Trophoblast cell (in vitro differentiated cells and primary cell): Measurements from ENCODE around the gene CENPU.

ENCODE experiments used
- DNase-seq, 2 donors: peaks; one replicate each; pipeline ENCODE4 v3.0.0-alpha.2; 2016
- H2AFZ ChIP-seq: 2 replicates; pipeline ENCODE4 v1.6.1; 2013; ENCODE audit warnings: low read length, moderate library complexity, mild to moderate bottlenecking; ENCODE audit not compliant: insufficient read depth, poor library complexity
- H2AK5ac ChIP-seq: 2 replicates; pipeline ENCODE4 v1.6.1; 2013; ENCODE audit warnings: mild to moderate bottlenecking, low read length
- H2BK120ac ChIP-seq: 2 replicates; pipeline ENCODE4 v1.6.1; 2013; ENCODE audit warnings: low read length, mild to moderate bottlenecking, moderate library complexity; ENCODE audit not compliant: insufficient read depth, poor library complexity
- H2BK12ac ChIP-seq: 2 replicates; pipeline ENCODE4 v1.6.1; 2013; ENCODE audit warnings: mild to moderate bottlenecking, low read length, moderate library complexity
- H2BK5ac ChIP-seq: 2 replicates; pipeline ENCODE4 v1.6.1; 2013; ENCODE audit warnings: low read length, low read depth, moderate library complexity, mild to moderate bottlenecking; ENCODE audit not compliant: poor library complexity
- H3K14ac ChIP-seq: 2 replicates; pipeline ENCODE4 v1.6.1; 2013; ENCODE audit warnings: mild to moderate bottlenecking, low read length
- H3K18ac ChIP-seq: 2 replicates; pipeline ENCODE4 v1.6.1; 2013; ENCODE audit warnings: mild to moderate bottlenecking, low read length
- H3K23ac ChIP-seq: 2 replicates; pipeline ENCODE4 v1.6.1; 2013; ENCODE audit warnings: low read length
- H3K27ac ChIP-seq: 2 replicates; pipeline ENCODE4 v1.5.1; 2013; ENCODE audit warnings: low read depth, mild to moderate bottlenecking, inconsistent platforms, low read length, moderate library complexity
- H3K27me3 ChIP-seq: 2 replicates; pipeline ENCODE4 v1.6.1; 2013; ENCODE audit warnings: inconsistent platforms, mild to moderate bottlenecking, low read length, moderate library complexity; ENCODE audit not compliant: insufficient read depth
- H3K36me3 ChIP-seq, 2 experiments: 1 replicate in 1 of 2; 2 replicates in 1 of 2; pipeline ENCODE4 v1.6.1; 2013; ENCODE audit warnings: low read length in 2 of 2, mild to moderate bottlenecking in 2 of 2, moderate library complexity in 1 of 2; ENCODE audit not compliant: insufficient read depth in 2 of 2, control insufficient read depth in 1 of 2
- H3K4ac ChIP-seq: 2 replicates; pipeline ENCODE4 v1.6.1; 2013; ENCODE audit warnings: low read depth, mild to moderate bottlenecking, low read length, moderate library complexity
- H3K4me1 ChIP-seq, 2 experiments: 1 replicate in 1 of 2; 2 replicates in 1 of 2; pipeline ENCODE4 v1.6.1; 2013; ENCODE audit warnings: low read length in 2 of 2, mild to moderate bottlenecking in 2 of 2, moderate library complexity in 1 of 2; ENCODE audit not compliant: insufficient read depth in 2 of 2, control insufficient read depth in 1 of 2
- H3K4me2 ChIP-seq: 2 replicates; pipeline ENCODE4 v1.6.1; 2013; ENCODE audit warnings: inconsistent platforms, mild to moderate bottlenecking, low read length, moderate library complexity
- H3K4me3 ChIP-seq: 2 replicates; pipeline ENCODE4 v1.5.1; 2013; ENCODE audit warnings: mild to moderate bottlenecking, low read depth, low read length, inconsistent platforms
- H3K79me1 ChIP-seq: one replicate; pipeline ENCODE4 v1.6.1; 2013; ENCODE audit warnings: low read length
- H3K79me2 ChIP-seq: 2 replicates; pipeline ENCODE4 v1.6.1; 2013; ENCODE audit warnings: low read length, mild to moderate bottlenecking; ENCODE audit not compliant: control insufficient read depth, insufficient read depth, poor library complexity
- H3K9ac ChIP-seq: 2 replicates; pipeline ENCODE4 v1.6.1; 2013; ENCODE audit warnings: mild to moderate bottlenecking, low read length
- H3K9me3 ChIP-seq: 2 replicates; pipeline ENCODE4 v1.6.1; 2013; ENCODE audit warnings: low read depth, mild to moderate bottlenecking, control low read depth, inconsistent platforms, low read length; ENCODE audit not compliant: insufficient read depth
- H4K12ac ChIP-seq: 2 replicates; pipeline ENCODE4 v1.6.1; 2013; ENCODE audit warnings: low read depth, mild to moderate bottlenecking, low read length, moderate library complexity
- H4K8ac ChIP-seq: 2 replicates; pipeline ENCODE4 v1.6.1; 2013; ENCODE audit warnings: low read depth, mild to moderate bottlenecking, low read length, moderate library complexity
- H4K91ac ChIP-seq: one replicate; pipeline ENCODE4 v1.6.1; 2013; ENCODE audit warnings: low read depth, mild to moderate bottlenecking, low read length, moderate library complexity
- WGBS: extraction: QIAGEN DNeasy Blood & Tissue Kit; methylation state at CpG from one replicate; pipeline ENCODE4 v1.1.7; 2013; ENCODE audit warnings: missing lambda C conversion rate; ENCODE audit not compliant: insufficient read length, insufficient coverage; ENCODE audit errors: extremely low coverage; 5-methylcytosine and 5-hydroxymethylcytosine counted together

Gene CENPU

GRCh38 chr4:184731056-184731455 lies 2.8 kb downstream of the CENPU start:
- no peak for DNase-seq
- Histone ChIP-seq H3K4ac (no peak overlapping the region), H3K4me1 (no peaks in the 10 kb centered on the region), H3K4me3 (no peak overlapping the region), H3K36me3 (peaks cover 5 to 7% of the 10 kb centered on the region in 2 experiments), H2AK5ac (no peak overlapping the region), H2BK120ac (no peak overlapping the region), H4K8ac (no peak overlapping the region), H3K23ac (no peak overlapping the region), H3K9me3 (no peaks in the 10 kb centered on the region), H2BK12ac (no peak overlapping the region), H3K27ac (no peak overlapping the region), H2AFZ (no peak overlapping the region), H3K27me3 (no peaks in the 10 kb centered on the region), H4K91ac (no peak overlapping the region), H3K79me2 (no peaks in the 10 kb centered on the region), H3K4me2 (no peak overlapping the region), H3K9ac (no peak overlapping the region), H3K79me1 (peaks cover 2% of the 10 kb centered on the region), H3K18ac (no peak overlapping the region), H2BK5ac (no peak overlapping the region), H3K14ac (no peak overlapping the region), H4K12ac (no peak overlapping the region)
- whole genome bisulfite sequencing: no CpG with 5 or more reads among the region's 6 CpGs

- no CpG with 5 or more reads among the region's 5 CpGs for WGBS
- Histone ChIP-seq H3K9ac (no peak overlapping the region), H3K23ac (no peak overlapping the region), H3K4me2 (no peak overlapping the region), H3K27me3 (no peaks in the 10 kb centered on the region), H3K18ac (no peak overlapping the region), H2AK5ac (no peak overlapping the region), H4K91ac (no peak overlapping the region), H4K12ac (no peak overlapping the region), H2AFZ (no peak overlapping the region), H3K79me1 (peaks cover 2% of the 10 kb centered on the region), H3K36me3 (peaks cover 5 to 7% of the 10 kb centered on the region in 2 experiments), H3K9me3 (no peaks in the 10 kb centered on the region), H3K79me2 (no peaks in the 10 kb centered on the region), H2BK5ac (no peak overlapping the region), H3K14ac (no peak overlapping the region), H2BK120ac (no peak overlapping the region), H3K4me1 (no peaks in the 10 kb centered on the region), H3K4me3 (no peak overlapping the region), H3K4ac (no peak overlapping the region), H4K8ac (no peak overlapping the region), H2BK12ac (no peak overlapping the region), H3K27ac (no peak overlapping the region)
- no peak for DNase-seq
Measured at GRCh38 chr4:184729946-184730345, 4.0 kb downstream of the CENPU start.

- H3K14ac ChIP-seq: no peak overlapping the region
- DNase-seq: no peak
- no peak overlapping the region for H3K9ac ChIP-seq
- no peak overlapping the region for H2AK5ac ChIP-seq
- H3K27me3 ChIP-seq: no peaks in the 10 kb centered on the region
- no peak overlapping the region for H4K12ac ChIP-seq
- no peak overlapping the region for H3K4ac ChIP-seq
- H3K4me2 ChIP-seq: no peak overlapping the region
- H3K27ac ChIP-seq: no peak overlapping the region
- H3K23ac ChIP-seq: no peak overlapping the region
- no peak overlapping the region for H4K8ac ChIP-seq
- H4K91ac ChIP-seq: no peak overlapping the region
- WGBS: no CpG with 5 or more reads among the region's 2 CpGs
- no peaks in the 10 kb centered on the region for H3K4me1 ChIP-seq
- H2AFZ ChIP-seq: no peak overlapping the region
- H3K18ac ChIP-seq: no peak overlapping the region
- peaks cover 7% of the 10 kb centered on the region in 2 experiments for H3K36me3 ChIP-seq
- H3K4me3 ChIP-seq: no peak overlapping the region
- no peaks in the 10 kb centered on the region for H3K79me2 ChIP-seq
- peaks cover 2% of the 10 kb centered on the region for H3K79me1 ChIP-seq
- no peaks in the 10 kb centered on the region for H3K9me3 ChIP-seq
- H2BK120ac ChIP-seq: no peak overlapping the region
- H2BK12ac ChIP-seq: no peak overlapping the region
- no peak overlapping the region for H2BK5ac ChIP-seq
Measured at GRCh38 chr4:184728858-184729257, 5.0 kb downstream of the CENPU start.

- Histone ChIP-seq H2BK5ac (no peak overlapping the region), H3K27me3 (no peaks in the 10 kb centered on the region), H3K9ac (no peak overlapping the region), H3K9me3 (no peaks in the 10 kb centered on the region), H3K36me3 (peaks cover 7 to 8% of the 10 kb centered on the region in 2 experiments), H4K12ac (no peak overlapping the region), H2AK5ac (no peak overlapping the region), H3K79me1 (no peaks in the 10 kb centered on the region), H3K4ac (no peak overlapping the region), H3K18ac (no peak overlapping the region), H3K79me2 (no peaks in the 10 kb centered on the region), H4K91ac (no peak overlapping the region), H2BK12ac (no peak overlapping the region), H3K14ac (no peak overlapping the region), H4K8ac (no peak overlapping the region), H3K23ac (no peak overlapping the region), H3K27ac (no peak overlapping the region), H3K4me1 (no peaks in the 10 kb centered on the region), H3K4me2 (no peak overlapping the region), H2AFZ (no peak overlapping the region), H3K4me3 (no peak overlapping the region), H2BK120ac (no peak overlapping the region)
- no CpG with 5 or more reads among the region's 3 CpGs for WGBS
- no peak for DNase-seq
Measured at GRCh38 chr4:184727430-184727829, 6.5 kb downstream of the CENPU start.
